Upper lobe of left lung (tissue), 4 donors: ENCODE data around the gene CDH12.

ENCODE experiments used
- POLR2A ChIP-seq, 4 donors: fragments of 450-650 bp; IDR thresholded peaks; one replicate each; pipeline ENCODE4 v1.5.1; 2016 to 2017; ENCODE audit warnings: antibody characterized with exemption in 4 of 4, mild to moderate bottlenecking in 2 of 4
- POLR2AphosphoS5 ChIP-seq, 2 donors: sonication (generic); formaldehyde crosslinking; IDR thresholded peaks; one replicate each; pipeline ENCODE4 v1.5.1; 2017; ENCODE audit warnings: antibody characterized with exemption in 2 of 2
- TF ChIP-seq, protein P1 (sequence below), 6 experiments: fragments of 450-650 bp in 4 of 6; fragments of 200-600 bp in 2 of 6; sonication (generic) in 2 of 6; IDR thresholded peaks; one replicate each; pipeline ENCODE4 v1.5.1; 2016 to 2019; ENCODE audit warnings: antibody characterized with exemption in 6 of 6

DNA sequence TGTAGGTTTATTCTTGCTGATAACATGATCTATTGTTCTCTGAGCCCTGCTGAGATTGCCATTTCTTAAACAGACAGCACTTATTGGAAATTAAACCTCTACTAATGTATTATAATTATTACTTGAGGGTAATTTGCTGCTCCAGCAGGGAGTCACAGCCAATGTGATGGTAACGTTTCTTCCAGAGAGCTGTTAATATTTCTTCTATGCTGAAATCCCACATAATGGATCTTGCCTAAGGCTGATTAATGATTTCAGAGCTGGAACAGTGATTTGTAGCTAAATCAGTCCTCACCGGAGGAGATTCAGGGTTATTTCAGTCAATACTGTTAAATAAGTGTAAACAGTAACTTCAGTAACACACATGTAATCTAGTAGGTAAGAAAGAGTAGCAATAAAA lies 170.1 kb downstream of the CDH12 start:
- no peak for TF ChIP-seq POLR2A (IDR thresholded peaks at IDR 0.05)
- TF ChIP-seq, protein P1, sequence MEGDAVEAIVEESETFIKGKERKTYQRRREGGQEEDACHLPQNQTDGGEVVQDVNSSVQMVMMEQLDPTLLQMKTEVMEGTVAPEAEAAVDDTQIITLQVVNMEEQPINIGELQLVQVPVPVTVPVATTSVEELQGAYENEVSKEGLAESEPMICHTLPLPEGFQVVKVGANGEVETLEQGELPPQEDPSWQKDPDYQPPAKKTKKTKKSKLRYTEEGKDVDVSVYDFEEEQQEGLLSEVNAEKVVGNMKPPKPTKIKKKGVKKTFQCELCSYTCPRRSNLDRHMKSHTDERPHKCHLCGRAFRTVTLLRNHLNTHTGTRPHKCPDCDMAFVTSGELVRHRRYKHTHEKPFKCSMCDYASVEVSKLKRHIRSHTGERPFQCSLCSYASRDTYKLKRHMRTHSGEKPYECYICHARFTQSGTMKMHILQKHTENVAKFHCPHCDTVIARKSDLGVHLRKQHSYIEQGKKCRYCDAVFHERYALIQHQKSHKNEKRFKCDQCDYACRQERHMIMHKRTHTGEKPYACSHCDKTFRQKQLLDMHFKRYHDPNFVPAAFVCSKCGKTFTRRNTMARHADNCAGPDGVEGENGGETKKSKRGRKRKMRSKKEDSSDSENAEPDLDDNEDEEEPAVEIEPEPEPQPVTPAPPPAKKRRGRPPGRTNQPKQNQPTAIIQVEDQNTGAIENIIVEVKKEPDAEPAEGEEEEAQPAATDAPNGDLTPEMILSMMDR (IDR thresholded peaks at IDR 0.05): no peak
- TF ChIP-seq POLR2AphosphoS5 (IDR thresholded peaks at IDR 0.05): no peak
